H1 (cell line): ENCODE data around the gene DEPDC1. TPM values are rescaled to one million over a fixed set of nuclear protein-coding genes. Genes with fewer than 3 reads are reported as not detected.

Source experiments
- CTCF ChIA-PET: fragments of 300-600 bp; sonication (Branson Sonifier 250); formaldehyde crosslinking; loops from one replicate; lab custom pipeline; 2021; ENCODE audit not compliant: partially characterized antibody; lab: Charles Lee
- POLR2A ChIA-PET: fragments of 300-600 bp; sonication (Branson Sonifier 250); formaldehyde crosslinking; loops from one replicate; lab custom pipeline; 2021; ENCODE audit warnings: inconsistent platforms; ENCODE audit not compliant: partially characterized antibody; lab: Charles Lee
- DNase-seq, 2 experiments: peaks; one replicate each; pipeline versions ENCODE4 v3.0.0 to v3.0.0-alpha.2; 2010 to 2022; ENCODE audit warnings: low spot score in 2 of 2, low read depth in 1 of 2, mixed read lengths in 1 of 2
- FAIRE-seq: peaks from 2 replicates; lab custom pipeline; 2011; peaks lifted over from hg19 to GRCh38; lab: Jason Lieb, UNC
- H2AFZ ChIP-seq: 2 replicates; pipeline ENCODE4 v1.8.1; 2012; ENCODE audit warnings: low read length, inconsistent platforms
- H2AK5ac ChIP-seq: 2 replicates; pipeline ENCODE4 v1.6.1; 2013; ENCODE audit warnings: low read depth, low read length
- H2BK120ac ChIP-seq: replicated peaks from 2 replicates; pipeline ENCODE3; 2013; ENCODE audit warnings: low read depth, low read length, inconsistent platforms
- H2BK12ac ChIP-seq: 2 replicates; pipeline ENCODE4 v1.6.1; 2013; ENCODE audit warnings: low read depth, low read length
- H2BK15ac ChIP-seq: 2 replicates; pipeline ENCODE4 v1.6.1; 2013; ENCODE audit warnings: low read length
- H2BK20ac ChIP-seq: 2 replicates; pipeline ENCODE4 v1.6.1; 2013; ENCODE audit warnings: low read length
- H2BK5ac ChIP-seq: 2 replicates; pipeline ENCODE4 v1.6.1; 2013; ENCODE audit warnings: low read depth, low read length
- H3K14ac ChIP-seq: 2 replicates; pipeline ENCODE4 v1.6.1; 2013; ENCODE audit warnings: inconsistent platforms; ENCODE audit not compliant: insufficient read length
- H3K18ac ChIP-seq: 2 replicates; pipeline ENCODE4 v1.6.1; 2013; ENCODE audit warnings: low read length; ENCODE audit errors: extremely low read depth
- H3K23ac ChIP-seq: 2 replicates; pipeline ENCODE4 v1.6.1; 2013; ENCODE audit warnings: inconsistent platforms; ENCODE audit not compliant: insufficient read length
- H3K23me2 ChIP-seq: 2 replicates; pipeline ENCODE4 v1.6.1; 2013; ENCODE audit warnings: low read depth, low read length
- H3K27ac ChIP-seq: 2 replicates; pipeline ENCODE4 v1.6.1; 2011; ENCODE audit warnings: low read depth, low read length, inconsistent platforms
- H3K27me3 ChIP-seq, 4 experiments: replicated peaks in 1 of 4; 1 replicate in 1 of 4; 2 replicates in 3 of 4; pipeline versions ENCODE4 v1.6.1 to v1.8.1; 2011 to 2013; ENCODE audit warnings: low read length in 3 of 4, mild to moderate bottlenecking in 3 of 4, inconsistent platforms in 2 of 4, mixed read lengths in 2 of 4, moderate library complexity in 1 of 4; ENCODE audit not compliant: control insufficient read depth in 3 of 4, insufficient read depth in 3 of 4; ENCODE audit errors: extremely low read depth in 1 of 4
- H3K36me3 ChIP-seq, 4 experiments: 2 replicates each; pipeline versions ENCODE4 v1.6.1 to v1.8.1; 2011 to 2013; ENCODE audit warnings: mild to moderate bottlenecking in 4 of 4, low read length in 3 of 4, moderate library complexity in 2 of 4, control low read depth in 1 of 4, inconsistent platforms in 1 of 4; ENCODE audit not compliant: insufficient read depth in 4 of 4, control insufficient read depth in 2 of 4
- H3K4ac ChIP-seq: replicated peaks from 2 replicates; pipeline ENCODE3; 2013; ENCODE audit warnings: low read length, low read depth, mixed read lengths, inconsistent platforms; ENCODE audit not compliant: insufficient read length
- H3K4me1 ChIP-seq, 4 experiments: replicated peaks in 1 of 4; 1 replicate in 1 of 4; 2 replicates in 3 of 4; pipeline versions ENCODE4 v1.6.1 to v1.8.1; 2011 to 2013; ENCODE audit warnings: low read length in 3 of 4, inconsistent platforms in 2 of 4, mixed read lengths in 1 of 4; ENCODE audit not compliant: insufficient read depth in 4 of 4, control insufficient read depth in 3 of 4
- H3K4me2 ChIP-seq, 2 experiments: 2 replicates each; pipeline versions ENCODE4 v1.6.1 to v1.8.1; 2011 to 2013; ENCODE audit warnings: low read depth in 2 of 2, low read length in 2 of 2, control low read depth in 1 of 2, inconsistent platforms in 1 of 2, mild to moderate bottlenecking in 1 of 2; ENCODE audit not compliant: insufficient read depth in 1 of 2
- H3K4me3 ChIP-seq, 4 experiments: fragments of 200-600, 300-600 bp in 1 of 4; sonication (generic), shearing (Covaris generic), sonication (Bioruptor Twin) in 1 of 4; 2 replicates each; pipeline versions ENCODE4 v1.5.1 to v1.8.1; 2011 to 2016; ENCODE audit warnings: low read length in 4 of 4, low read depth in 3 of 4, control low read depth in 2 of 4, inconsistent platforms in 2 of 4, mild to moderate bottlenecking in 2 of 4, mixed read lengths in 1 of 4, moderate library complexity in 1 of 4; ENCODE audit not compliant: insufficient read depth in 2 of 4; ENCODE audit errors: extremely low read depth in 1 of 4
- H3K56ac ChIP-seq: replicated peaks from 2 replicates; pipeline ENCODE3; 2013; ENCODE audit warnings: low read depth, mild to moderate bottlenecking, mixed read lengths, low read length, inconsistent platforms; ENCODE audit not compliant: insufficient read length
- H3K79me1 ChIP-seq: 2 replicates; pipeline ENCODE4 v1.6.1; 2013; ENCODE audit warnings: low read depth, low read length, control low read depth
- H3K79me2 ChIP-seq, 2 experiments: 2 replicates each; pipeline versions ENCODE4 v1.6.1 to v1.8.1; 2012 to 2013; ENCODE audit warnings: low read length in 2 of 2, mild to moderate bottlenecking in 2 of 2, inconsistent platforms in 1 of 2; ENCODE audit not compliant: insufficient read depth in 2 of 2, control insufficient read depth in 1 of 2
- H3K9ac ChIP-seq, 4 experiments: replicated peaks in 1 of 4; 1 replicate in 1 of 4; 2 replicates in 3 of 4; pipeline versions ENCODE4 v1.6.1 to v1.8.1; 2011 to 2013; ENCODE audit warnings: low read depth in 3 of 4, low read length in 3 of 4, control low read depth in 2 of 4, mild to moderate bottlenecking in 2 of 4, moderate library complexity in 2 of 4, inconsistent platforms in 1 of 4; ENCODE audit errors: extremely low read depth in 1 of 4
- H3K9me3 ChIP-seq, 2 experiments: 2 replicates each; pipeline versions ENCODE4 v1.6.1 to v1.8.1; 2012 to 2013; ENCODE audit warnings: mild to moderate bottlenecking in 2 of 2, moderate library complexity in 2 of 2, control low read depth in 1 of 2, inconsistent platforms in 1 of 2, low read depth in 1 of 2, low read length in 1 of 2, mixed read lengths in 1 of 2; ENCODE audit not compliant: insufficient read depth in 2 of 2
- H4K20me1 ChIP-seq, 2 experiments: replicated peaks in 1 of 2; 2 replicates each; pipeline versions ENCODE3 to v1.8.1; 2011 to 2013; ENCODE audit warnings: inconsistent platforms in 2 of 2, low read length in 2 of 2, mild to moderate bottlenecking in 1 of 2; ENCODE audit not compliant: insufficient read depth in 2 of 2, control insufficient read depth in 1 of 2
- H4K5ac ChIP-seq: 2 replicates; pipeline ENCODE4 v1.6.1; 2013; ENCODE audit warnings: low read length, low read depth, mixed read lengths, inconsistent platforms; ENCODE audit not compliant: insufficient read length
- H4K8ac ChIP-seq: 2 replicates; pipeline ENCODE4 v1.8.0; 2013; ENCODE audit warnings: mild to moderate bottlenecking, moderate library complexity, low read length, inconsistent platforms; ENCODE audit not compliant: insufficient read depth; ENCODE audit errors: extremely low read depth
- H4K91ac ChIP-seq: replicated peaks from 2 replicates; pipeline ENCODE3; 2013; ENCODE audit warnings: low read length, mixed read lengths, inconsistent platforms; ENCODE audit not compliant: insufficient read length
- ASH2L ChIP-seq: fragments of 200-600, 300-600 bp; sonication (generic); IDR thresholded peaks from one replicate; pipeline ENCODE4 v1.7.1; 2017; ENCODE audit warnings: low read length
- BRCA1 ChIP-seq: IDR thresholded peaks from 2 replicates; pipeline ENCODE4 v1.6.1; 2012; ENCODE audit warnings: low read depth, low read length, improper control_type of control experiment
- CEBPB ChIP-seq: IDR thresholded peaks from 2 replicates; pipeline ENCODE4 v1.6.1; 2012; ENCODE audit warnings: low read depth, low read length
- CHD2 ChIP-seq: IDR thresholded peaks from 2 replicates; pipeline ENCODE4 v1.6.1; 2012; ENCODE audit warnings: low read length, improper control_type of control experiment
- EP300 ChIP-seq, 2 experiments: IDR thresholded peaks; 1 replicate in 1 of 2; 2 replicates in 1 of 2; pipeline ENCODE4 v1.6.1; 2011 to 2012; ENCODE audit warnings: low read depth in 2 of 2, low read length in 2 of 2, mild to moderate bottlenecking in 2 of 2, borderline replicate concordance in 1 of 2, inconsistent platforms in 1 of 2, moderate library complexity in 1 of 2
- GABPA ChIP-seq: IDR thresholded peaks from 2 replicates; pipeline ENCODE4 v1.6.1; 2011; ENCODE audit warnings: mild to moderate bottlenecking, low read length, moderate library complexity, borderline replicate concordance; ENCODE audit not compliant: insufficient read depth
- JUN ChIP-seq: IDR thresholded peaks from 2 replicates; pipeline ENCODE4 v1.6.1; 2011; ENCODE audit warnings: low read depth, mild to moderate bottlenecking, improper control_type of control experiment, low read length
- POLR2AphosphoS5 ChIP-seq: IDR thresholded peaks from 2 replicates; pipeline ENCODE4 v1.6.1; 2011; ENCODE audit warnings: low read depth, low read length
- RFX5 ChIP-seq: IDR thresholded peaks from 2 replicates; pipeline ENCODE4 v1.6.1; 2011; ENCODE audit warnings: low read depth, low read length, improper control_type of control experiment, borderline replicate concordance
- SAP30 ChIP-seq: fragments of 300-600 bp; sonication (generic); IDR thresholded peaks from 2 replicates; pipeline ENCODE4 v1.7.1; 2012; ENCODE audit warnings: low read length, moderate library complexity, mild to moderate bottlenecking, inconsistent platforms; ENCODE audit not compliant: insufficient read depth, insufficient replicate concordance
- SP1 ChIP-seq: IDR thresholded peaks from 2 replicates; pipeline ENCODE4 v1.6.1; 2011; ENCODE audit warnings: low read depth, low read length
- SP4 ChIP-seq: IDR thresholded peaks from 2 replicates; pipeline ENCODE4 v1.6.1; 2012; ENCODE audit warnings: low read length, inconsistent platforms
- TCF12 ChIP-seq: IDR thresholded peaks from 2 replicates; pipeline ENCODE4 v1.6.1; 2011; ENCODE audit warnings: low read depth, mild to moderate bottlenecking, low read length
- WGBS, 2 experiments: shearing (Covaris generic) in 1 of 2; methylation state at CpG; one replicate each; pipeline versions ENCODE4 v1.1.6 to v1.1.7; 2013 to 2015; ENCODE audit warnings: low lambda C conversion rate in 2 of 2, mixed read lengths in 2 of 2, inconsistent platforms in 1 of 2, low coverage in 1 of 2, missing lambda C conversion rate in 1 of 2; ENCODE audit not compliant: insufficient replicate concordance in 2 of 2, insufficient coverage in 1 of 2, insufficient read length in 1 of 2; ENCODE audit errors: extremely low coverage in 1 of 2, missing lambda C conversion rate in 1 of 2; 5-methylcytosine and 5-hydroxymethylcytosine counted together
- polyA plus RNA-seq, 7 experiments: library from polyadenylated mRNA; depleted of rRNA in 3 of 7; stranded (reverse) in 5 of 7; unstranded in 2 of 7; fragments of >200 nt in 5 of 7; fragments of 200-250 nt in 2 of 7; gene quantifications; 1 replicate in 5 of 7; 2 replicates in 1 of 7; 4 replicates in 1 of 7; pipeline versions ENCODE4 v1.2.1 to v1.2.3, GENCODE V29; 2011 to 2013; ENCODE audit warnings: missing spikeins in 2 of 7, mixed read lengths in 2 of 7
- total RNA-seq: library from RNA; stranded (reverse); fragmentation: NEBNext Ultra II Directional; extraction: Animal tissue kit (Norgen Biotek cat#: 25700); gene quantifications from 2 replicates; pipeline ENCODE4 v1.2.1, GENCODE V29; 2021

Gene DEPDC1
- total and polyA plus RNA-seq, 2 of the 8 experiments (the other 6 are each of a cell fraction or from before 2014, with no cell fraction given) = 5.5 to 46.5 TPM

GRCh38 chr1:68460935-68461334 lies 35.9 kb downstream of the DEPDC1 start:
- WGBS, 2 experiments = 90% methylated on average over 4 of the region's 4 CpGs; no CpG with 5 or more reads in 1 of the 2 experiments
- FAIRE-seq (no peak), DNase-seq (no peak)
- Histone ChIP-seq H4K91ac (no peak overlapping the region), H3K79me1 (no peaks in the 10 kb centered on the region), H3K56ac (no peak overlapping the region), H3K79me2 (no peaks in the 10 kb centered on the region), H3K4me2 (no peak overlapping the region), H3K4me3 (no peak overlapping the region), H3K36me3 (no peaks in the 10 kb centered on the region), H3K27me3 (no peaks in the 10 kb centered on the region), H4K5ac (no peak overlapping the region), H3K23ac (no peak overlapping the region), H2BK20ac (no peak overlapping the region), H4K20me1 (no peaks in the 10 kb centered on the region), H2BK15ac (no peak overlapping the region), H2BK120ac (no peak overlapping the region), H2AK5ac (no peak overlapping the region), H3K9ac (no peak overlapping the region), H3K23me2 (no peaks in the 10 kb centered on the region), H3K14ac (no peak overlapping the region), H3K18ac (no peak overlapping the region), H3K4ac (no peak overlapping the region), H4K8ac (no peak overlapping the region), H3K27ac (no peak overlapping the region), H3K4me1 (peaks cover 0 to 5% (median 2%) of the 10 kb centered on the region in 4 experiments; a peak in 2 of 7 replicates), H2BK12ac (no peak overlapping the region), H2BK5ac (no peak overlapping the region), H3K9me3 (0 out of 4 replicates have a peak, but pooled peaks cover 0 to 3% of the 10 kb centered on the region in 2 experiments), H2AFZ (no peak overlapping the region)
- ChIA-PET POLR2A (no interaction called here), CTCF (interaction anchor here (0.7 to 1.3 kb wide), 3 partner anchors 9 to 16 kb away, joined by 4 to 5 read pairs (median 4); no protein-coding TSS in a partner anchor)
- TF ChIP-seq ASH2L = no peak
- TF ChIP-seq CEBPB = no peak
- no peak for TF ChIP-seq SAP30
- no peak for TF ChIP-seq BRCA1
- no peak for TF ChIP-seq CHD2
- TF ChIP-seq GABPA = no peak
- TF ChIP-seq JUN = no peak
- no peak for TF ChIP-seq RFX5
- TF ChIP-seq SP1 = no peak
- no peak for TF ChIP-seq SP4
- no peak for TF ChIP-seq TCF12
- no peak for TF ChIP-seq EP300 (IDR thresholded peaks at IDR 0.05; ENCODE audit: borderline replicate concordance in 1 of 2, low read depth in 2 of 2, low read length in 2 of 2)
- no peak for TF ChIP-seq POLR2AphosphoS5
